K562 (cell line): ENCODE measurements around the gene GVQW3. TPM values are rescaled to one million over a fixed set of nuclear protein-coding genes. Genes with fewer than 3 reads are reported as not detected.

Experiments
- ATAC-seq: fragments of 200-7000 bp; cut with Tn5 transposase; 3 replicates; pipeline ENCODE4 v1.9.1; 2020; ENCODE audit warnings: moderate library complexity
- BruUV-seq: library from RNA; stranded (reverse); fragments of 400-500 nt; replicated peaks from 2 replicates; lab custom pipeline; 2021; lab: Mats Ljungman, UMichigan
- CTCF ChIA-PET: fragments of 300-600 bp; formaldehyde crosslinking; extraction: SDS; loops from one replicate; lab custom pipeline; 2021; ENCODE audit warnings: low intra/inter-chr PET ratio; lab: Yijun Ruan, JAX
- POLR2A ChIA-PET: fragments of 300-600, 350-650 bp; sonication (Branson Sonifier 250); formaldehyde crosslinking; extraction: SDS; loops from one replicate; lab custom pipeline; 2021; ENCODE audit warnings: antibody characterized with exemption, inconsistent platforms; lab: Yijun Ruan, JAX
- DNase-seq, 4 experiments: peaks; one replicate each; pipeline versions ENCODE4 v3.0.0 to v3.0.0-alpha.2; 2011 to 2018; ENCODE audit warnings: low spot score in 3 of 4, mixed read lengths in 3 of 4; ENCODE audit errors: extremely low read depth in 1 of 4
- FAIRE-seq: peaks from 2 replicates; lab custom pipeline; 2011; peaks lifted over from hg19 to GRCh38; lab: Jason Lieb, UNC
- H2AFZ ChIP-seq: 2 replicates; pipeline ENCODE4 v1.6.0; 2011; ENCODE audit warnings: low read depth, low read length, control low read depth, inconsistent platforms
- H3K27ac ChIP-seq: fragments of 200-600 bp; 3 replicates; pipeline ENCODE4 v1.8.0; 2011; ENCODE audit warnings: low read depth, mild to moderate bottlenecking, control low read depth, inconsistent platforms, low read length, moderate library complexity, mixed read lengths; ENCODE audit errors: extremely low read depth
- H3K27me3 ChIP-seq, 2 experiments: fragments of 300-600 bp in 1 of 2; 2 replicates in 1 of 2; 3 replicates in 1 of 2; pipeline versions ENCODE4 v1.6.0 to v1.8.0; 2011; ENCODE audit warnings: inconsistent platforms in 2 of 2, low read length in 2 of 2, mild to moderate bottlenecking in 1 of 2, mixed read lengths in 1 of 2, moderate library complexity in 1 of 2; ENCODE audit not compliant: control insufficient read depth in 2 of 2, insufficient read depth in 2 of 2
- H3K36me3 ChIP-seq: fragments of 300-600 bp; 3 replicates; pipeline ENCODE4 v1.8.0; 2011; ENCODE audit warnings: mild to moderate bottlenecking, low read length, inconsistent platforms; ENCODE audit not compliant: control insufficient read depth, insufficient read depth
- H3K4me1 ChIP-seq, 2 experiments: fragments of 200-600 bp in 1 of 2; replicated peaks in 1 of 2; 2 replicates in 1 of 2; 3 replicates in 1 of 2; pipeline versions ENCODE4 v1.5.1 to v1.8.0; 2011; ENCODE audit warnings: inconsistent platforms in 2 of 2, low read length in 2 of 2, mild to moderate bottlenecking in 1 of 2, mixed read lengths in 1 of 2, moderate library complexity in 1 of 2; ENCODE audit not compliant: control insufficient read depth in 2 of 2, insufficient read depth in 2 of 2
- H3K4me2 ChIP-seq: 2 replicates; pipeline ENCODE4 v1.6.1; 2011; ENCODE audit warnings: low read length, control low read depth, inconsistent platforms, mixed read lengths; ENCODE audit not compliant: insufficient read depth
- H3K4me3 ChIP-seq: fragments of 200-600 bp; sonication (generic), shearing (Covaris generic); 2 replicates; pipeline ENCODE4 v1.5.1; 2016; ENCODE audit warnings: control low read depth, inconsistent platforms
- H3K79me2 ChIP-seq: fragments of 200-600 bp; 3 replicates; pipeline ENCODE4 v1.8.0; 2011; ENCODE audit warnings: low read length, inconsistent platforms; ENCODE audit not compliant: control insufficient read depth, insufficient read depth
- H3K9ac ChIP-seq, 2 experiments: 2 replicates each; pipeline versions ENCODE4 v1.6.0 to v1.6.1; 2011; ENCODE audit warnings: low read depth in 2 of 2, low read length in 2 of 2, control low read depth in 1 of 2, inconsistent platforms in 1 of 2, mild to moderate bottlenecking in 1 of 2, mixed read lengths in 1 of 2; ENCODE audit not compliant: insufficient read depth in 1 of 2
- H3K9me1 ChIP-seq: one replicate; pipeline ENCODE4 v1.6.0; 2011; ENCODE audit warnings: inconsistent platforms, mild to moderate bottlenecking, low read length, moderate library complexity; ENCODE audit not compliant: control insufficient read depth, insufficient read depth
- H3K9me3 ChIP-seq: replicated peaks from 2 replicates; pipeline ENCODE4 v1.5.1; 2011; ENCODE audit warnings: low read depth, low read length, inconsistent platforms; ENCODE audit not compliant: control insufficient read depth, insufficient read depth
- H4K20me1 ChIP-seq: replicated peaks from 2 replicates; pipeline ENCODE4 v1.6.1; 2011; ENCODE audit warnings: low read length, inconsistent platforms, mixed read lengths; ENCODE audit not compliant: control insufficient read depth, insufficient read depth
- FOXP1 ChIP-seq: sonication (generic); formaldehyde crosslinking; IDR thresholded peaks from 2 replicates; pipeline ENCODE4 v1.8.0; 2022; ENCODE audit warnings: mild to moderate bottlenecking, missing genetic modification reagents
- IRF9 ChIP-seq: fragments of 450-650 bp; IDR thresholded peaks from 2 replicates; pipeline ENCODE4 v1.6.1; 2016; ENCODE audit warnings: missing biosample characterization, missing genetic modification characterization
- LARP7 ChIP-seq: fragments of 450-650 bp; IDR thresholded peaks from 2 replicates; pipeline ENCODE4 v1.6.1; 2016
- MED1 ChIP-seq: sonication (generic); formaldehyde crosslinking; IDR thresholded peaks from 2 replicates; pipeline ENCODE4 v1.8.1; 2023; ENCODE audit warnings: missing genetic modification reagents, borderline replicate concordance
- MYBL2 ChIP-seq, 2 experiments: fragments of 450-650 bp in 1 of 2; sonication (generic) in 1 of 2; formaldehyde crosslinking in 1 of 2; IDR thresholded peaks; 2 replicates each; pipeline versions ENCODE4 v1.6.1 to v1.8.1; 2017 to 2022; ENCODE audit warnings: borderline replicate concordance in 1 of 2, inconsistent platforms in 1 of 2, low read depth in 1 of 2, mild to moderate bottlenecking in 1 of 2, missing genetic modification reagents in 1 of 2, moderate library complexity in 1 of 2
- RAD51 ChIP-seq: fragments of 450-650 bp; IDR thresholded peaks from 2 replicates; pipeline ENCODE4 v1.7.1; 2016; ENCODE audit warnings: low read depth, mild to moderate bottlenecking, borderline replicate concordance
- RCOR1 ChIP-seq, 2 experiments: IDR thresholded peaks; 2 replicates each; pipeline ENCODE4 v1.6.1; 2012; ENCODE audit warnings: low read depth in 2 of 2, low read length in 2 of 2, borderline replicate concordance in 1 of 2, improper control_type of control experiment in 1 of 2
- SMARCB1 ChIP-seq: IDR thresholded peaks from 2 replicates; pipeline ENCODE4 v1.6.1; 2011; ENCODE audit warnings: improper control_type of control experiment, low read depth; ENCODE audit not compliant: insufficient read length
- SPI1 ChIP-seq: IDR thresholded peaks from 2 replicates; pipeline ENCODE4 v1.6.1; 2011; ENCODE audit warnings: low read depth, low read length, control low read depth, borderline replicate concordance
- TRIM24 ChIP-seq, 2 experiments: fragments of 450-650 bp; IDR thresholded peaks; 2 replicates each; pipeline ENCODE4 v1.6.1; 2016
- YY1 ChIP-seq, 3 experiments: IDR thresholded peaks; 2 replicates each; pipeline ENCODE4 v1.6.1; 2011; ENCODE audit warnings: low read length in 2 of 3, mild to moderate bottlenecking in 2 of 3, moderate library complexity in 2 of 3, borderline replicate concordance in 1 of 3, control low read depth in 1 of 3, low read depth in 1 of 3; ENCODE audit not compliant: insufficient read depth in 3 of 3, insufficient replicate concordance in 2 of 3, control insufficient read depth in 1 of 3, insufficient read length in 1 of 3; ENCODE audit errors: extremely low read depth in 1 of 3
- ZFP1 ChIP-seq: fragments of 450-650 bp; formaldehyde crosslinking; IDR thresholded peaks from 2 replicates; pipeline ENCODE4 v1.4.0; 2020; ENCODE audit warnings: mild to moderate bottlenecking, mixed read lengths
- WGBS: fragments of 100-300 bp; shearing (Covaris generic); methylation state at CpG from one replicate; pipeline ENCODE4 v1.1.6; 2016; ENCODE audit warnings: low coverage, mixed read lengths; ENCODE audit not compliant: insufficient coverage; ENCODE audit errors: missing lambda C conversion rate; 5-methylcytosine and 5-hydroxymethylcytosine counted together
- in situ Hi-C: fragments of 300-500 bp; cut with MboI; formaldehyde crosslinking; loops from 4 replicates; pipeline ENCODE4 v1.15.0; 2018; ENCODE audit warnings: inconsistent platforms, mixed read lengths
- intact Hi-C: fragments of 100-400 bp; cut with micrococcal nuclease; formaldehyde crosslinking; loops from 2 replicates; pipeline ENCODE4 v1.14.2; 2022
- polyA plus RNA-seq, 8 experiments: library from polyadenylated mRNA; depleted of rRNA in 4 of 8; stranded (reverse) in 5 of 8; unstranded in 3 of 8; fragments of >200 nt; fragmentation: Nextera tagmentation in 2 of 8; fragmentation: Illumina TruSeq in 1 of 8; extraction: Ambion mirVana in 2 of 8; extraction: Trizol in 1 of 8; gene quantifications; 2 replicates each; pipeline versions ENCODE4 v1.2.1 to v1.2.3, GENCODE V29; 2011 to 2014; ENCODE audit warnings: inconsistent platforms in 1 of 8, missing spikeins in 1 of 8
- total RNA-seq, 7 experiments: library from RNA; depleted of rRNA in 6 of 7; stranded (reverse); fragments of >200 nt in 6 of 7; fragmentation: Illumina TruSeq in 2 of 7; extraction: Trizol in 2 of 7; gene quantifications; 2 replicates each; pipeline versions ENCODE4 v1.2.1 to v1.2.3, GENCODE V29; 2011 to 2021; ENCODE audit warnings: low replicate concordance in 1 of 7
- TF ChIP-seq, protein P1 (sequence below), 2 experiments: fragments of 450-650 bp; formaldehyde crosslinking in 1 of 2; IDR thresholded peaks; 2 replicates each; pipeline versions ENCODE4 v1.4.0 to v1.6.1; 2014 to 2020; ENCODE audit warnings: mild to moderate bottlenecking in 2 of 2, borderline replicate concordance in 1 of 2, low read depth in 1 of 2

Gene GVQW3
- total and polyA plus RNA-seq, 9 of the 15 experiments (the other 6 are each of a cell fraction or from before 2014, with no cell fraction given), result 0.66 to 5.7 (median 2.1) TPM

DNA sequence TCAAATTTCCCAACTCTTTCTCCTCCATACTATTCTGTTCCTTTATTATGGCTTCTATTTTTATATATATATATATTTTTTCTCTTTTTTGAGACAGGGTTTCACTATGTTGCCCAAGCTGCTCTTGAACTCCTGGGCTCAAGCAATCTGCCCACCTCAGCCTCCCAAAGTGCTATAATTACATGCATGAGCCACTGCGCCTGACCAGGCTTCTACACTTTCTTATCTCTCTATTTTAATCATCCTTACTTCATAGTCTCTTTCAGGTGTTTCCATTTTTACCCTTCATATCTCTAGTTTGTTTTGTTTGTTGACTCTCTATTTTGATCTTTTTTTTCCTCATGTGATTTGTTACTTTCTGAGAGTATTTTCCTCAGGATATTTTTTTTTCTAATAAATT lies 19.8 kb downstream of the GVQW3 start:
- POLR2A ChIA-PET, result interaction anchor here (1.6 kb wide), 1 partner anchor 13 kb away, joined by 6 read pairs; no protein-coding TSS in a partner anchor
- FAIRE-seq, result no peak
- no peak for DNase-seq
- no peaks in the 10 kb centered on the region for H3K79me2 ChIP-seq
- CTCF ChIA-PET, result no interaction called here
- H3K27me3 ChIP-seq, result peaks cover 9 to 30% of the 10 kb centered on the region in 2 experiments; a peak in 4 of 5 replicates
- in situ Hi-C loops, result no loop called here
- H2AFZ ChIP-seq, result no peak overlapping the region
- ATAC-seq, result no peak
- no peak overlapping the region for H3K4me2 ChIP-seq
- no TSS peak for BruUV-seq
- no peaks in the 10 kb centered on the region for H3K9me3 ChIP-seq
- H4K20me1 ChIP-seq, result no peaks in the 10 kb centered on the region
- H3K27ac ChIP-seq, result no peak overlapping the region
- H3K9me1 ChIP-seq, result no peaks in the 10 kb centered on the region
- H3K4me1 ChIP-seq, result no peaks in the 10 kb centered on the region
- WGBS, result 12% methylated on average over 1 of the region's 1 CpG
- no peak overlapping the region for H3K9ac ChIP-seq
- H3K4me3 ChIP-seq, result no peak overlapping the region
- intact Hi-C loops, result no loop called here
- H3K36me3 ChIP-seq, result no peaks in the 10 kb centered on the region
- TF ChIP-seq TRIM24 (IDR thresholded peaks at IDR 0.05) (no peak), ZFP1 (CRISPR knock-in tag) (no peak), MED1 (CRISPR knock-in tag) (no peak), SMARCB1 (no peak), YY1 (IDR thresholded peaks at IDR 0.05; ENCODE audit: borderline replicate concordance in 1 of 3, control insufficient read depth in 1 of 3, extremely low read depth in 1 of 3, insufficient read depth in 3 of 3, insufficient read length in 1 of 3, insufficient replicate concordance in 2 of 3, low read depth in 1 of 3, low read length in 2 of 3) (no peak), RAD51 (no peak), RCOR1 (IDR thresholded peaks at IDR 0.05; ENCODE audit: borderline replicate concordance in 1 of 2, low read depth in 2 of 2, low read length in 2 of 2) (no peak), FOXP1 (CRISPR knock-in tag) (no peak), IRF9 (tag) (no peak), LARP7 (no peak), MYBL2 (IDR thresholded peaks at IDR 0.05; ENCODE audit: low read depth) (no peak), MYBL2 (CRISPR knock-in tag; IDR thresholded peaks at IDR 0.05; ENCODE audit: borderline replicate concordance) (no peak), SPI1 (no peak)
- TF ChIP-seq, protein P1, sequence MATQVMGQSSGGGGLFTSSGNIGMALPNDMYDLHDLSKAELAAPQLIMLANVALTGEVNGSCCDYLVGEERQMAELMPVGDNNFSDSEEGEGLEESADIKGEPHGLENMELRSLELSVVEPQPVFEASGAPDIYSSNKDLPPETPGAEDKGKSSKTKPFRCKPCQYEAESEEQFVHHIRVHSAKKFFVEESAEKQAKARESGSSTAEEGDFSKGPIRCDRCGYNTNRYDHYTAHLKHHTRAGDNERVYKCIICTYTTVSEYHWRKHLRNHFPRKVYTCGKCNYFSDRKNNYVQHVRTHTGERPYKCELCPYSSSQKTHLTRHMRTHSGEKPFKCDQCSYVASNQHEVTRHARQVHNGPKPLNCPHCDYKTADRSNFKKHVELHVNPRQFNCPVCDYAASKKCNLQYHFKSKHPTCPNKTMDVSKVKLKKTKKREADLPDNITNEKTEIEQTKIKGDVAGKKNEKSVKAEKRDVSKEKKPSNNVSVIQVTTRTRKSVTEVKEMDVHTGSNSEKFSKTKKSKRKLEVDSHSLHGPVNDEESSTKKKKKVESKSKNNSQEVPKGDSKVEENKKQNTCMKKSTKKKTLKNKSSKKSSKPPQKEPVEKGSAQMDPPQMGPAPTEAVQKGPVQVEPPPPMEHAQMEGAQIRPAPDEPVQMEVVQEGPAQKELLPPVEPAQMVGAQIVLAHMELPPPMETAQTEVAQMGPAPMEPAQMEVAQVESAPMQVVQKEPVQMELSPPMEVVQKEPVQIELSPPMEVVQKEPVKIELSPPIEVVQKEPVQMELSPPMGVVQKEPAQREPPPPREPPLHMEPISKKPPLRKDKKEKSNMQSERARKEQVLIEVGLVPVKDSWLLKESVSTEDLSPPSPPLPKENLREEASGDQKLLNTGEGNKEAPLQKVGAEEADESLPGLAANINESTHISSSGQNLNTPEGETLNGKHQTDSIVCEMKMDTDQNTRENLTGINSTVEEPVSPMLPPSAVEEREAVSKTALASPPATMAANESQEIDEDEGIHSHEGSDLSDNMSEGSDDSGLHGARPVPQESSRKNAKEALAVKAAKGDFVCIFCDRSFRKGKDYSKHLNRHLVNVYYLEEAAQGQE (IDR thresholded peaks at IDR 0.05; ENCODE audit: borderline replicate concordance), result no peak
- TF ChIP-seq, protein P1 (CRISPR knock-in tag; IDR thresholded peaks at IDR 0.05; ENCODE audit: low read depth), result no peak
